ENCODE data around the gene CHMP2B.

GRCh38 chr3:87201727-87202126 lies 25.4 kb upstream of the CHMP2B start:
- no peak for TF ChIP-seq EZH2phosphoT487 (IDR thresholded peaks at IDR 0.05; ENCODE audit: borderline replicate concordance, low read depth, low read length)
- no peak for TF ChIP-seq CTCF (conservative IDR thresholded peaks at IDR 0.05; ENCODE audit: low read length)
